ENCODE measurements around the gene TIMP2.

GRCh38 chr17:78912082-78912481 is 13.1 kb downstream of the TIMP2 start:
- TF ChIP-seq POLR2A (IDR thresholded peaks at IDR 0.05; ENCODE audit: low read depth, low read length) (no peak), POLR2AphosphoS5 (IDR thresholded peaks at IDR 0.05; ENCODE audit: low read depth, low read length) (no peak)
